BJ (cell line): ENCODE data around the gene LIPT2. TPM values are rescaled to one million over a fixed set of nuclear protein-coding genes. Genes with fewer than 3 reads are reported as not detected.

Experiments
- CTCF ChIA-PET: fragments of 350-600 bp; formaldehyde crosslinking; extraction: SDS; loops from one replicate; lab custom pipeline; 2021; ENCODE audit warnings: antibody characterized with exemption, inconsistent platforms; lab: Yijun Ruan, JAX
- POLR2A ChIA-PET: fragments of 300-600 bp; sonication (Branson Sonifier 250); formaldehyde crosslinking; extraction: SDS; loops from one replicate; lab custom pipeline; 2021; ENCODE audit warnings: antibody characterized with exemption; lab: Charles Lee
- DNase-seq: peaks from one replicate; pipeline ENCODE4 v3.0.0-alpha.2; 2011; ENCODE audit warnings: low read depth
- H3K27me3 ChIP-seq: 2 replicates; pipeline ENCODE4 v1.6.0; 2011; ENCODE audit warnings: low read length; ENCODE audit not compliant: control insufficient read depth, insufficient read depth
- H3K36me3 ChIP-seq: 2 replicates; pipeline ENCODE4 v1.5.1; 2011; ENCODE audit warnings: low read length; ENCODE audit not compliant: control insufficient read depth, insufficient read depth
- H3K4me3 ChIP-seq: 2 replicates; pipeline ENCODE4 v1.5.1; 2011; ENCODE audit warnings: low read depth, mild to moderate bottlenecking, control low read depth, low read length
- polyA plus RNA-seq: library from polyadenylated mRNA; depleted of rRNA; stranded (reverse); fragments of >200 nt; gene quantifications from 2 replicates; pipeline ENCODE4 v1.2.3, GENCODE V29; 2011
- TF ChIP-seq, protein P1 (sequence below): IDR thresholded peaks from 2 replicates; pipeline ENCODE4 v1.5.1; 2011; ENCODE audit warnings: low read depth, mild to moderate bottlenecking, control low read depth, inconsistent platforms, low read length, moderate library complexity; ENCODE audit not compliant: insufficient read depth

Gene LIPT2
- polyA plus RNA-seq, 1 experiment, result 2.6 TPM

DNA sequence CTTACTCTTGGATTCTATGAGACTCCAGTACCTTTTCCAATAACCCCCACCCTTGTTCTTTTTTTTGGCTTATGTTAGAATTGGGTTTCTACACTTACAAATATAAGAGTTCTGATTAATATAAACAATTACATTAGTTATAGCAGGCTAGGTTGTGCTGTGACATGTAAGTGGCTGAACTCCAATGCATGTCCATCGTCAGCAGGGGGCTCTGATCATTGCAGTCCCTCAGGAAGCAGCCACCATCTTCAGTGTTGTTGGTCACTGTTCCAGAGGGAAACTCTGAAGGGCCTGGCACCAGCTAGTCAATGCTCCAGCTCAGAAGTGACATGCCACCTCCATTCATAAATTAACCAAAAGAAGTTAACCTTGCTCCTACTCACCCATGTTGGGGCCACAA is 5.6 kb downstream of the LIPT2 start:
- POLR2A ChIA-PET, result no interaction called here
- DNase-seq, result no peak

DNA sequence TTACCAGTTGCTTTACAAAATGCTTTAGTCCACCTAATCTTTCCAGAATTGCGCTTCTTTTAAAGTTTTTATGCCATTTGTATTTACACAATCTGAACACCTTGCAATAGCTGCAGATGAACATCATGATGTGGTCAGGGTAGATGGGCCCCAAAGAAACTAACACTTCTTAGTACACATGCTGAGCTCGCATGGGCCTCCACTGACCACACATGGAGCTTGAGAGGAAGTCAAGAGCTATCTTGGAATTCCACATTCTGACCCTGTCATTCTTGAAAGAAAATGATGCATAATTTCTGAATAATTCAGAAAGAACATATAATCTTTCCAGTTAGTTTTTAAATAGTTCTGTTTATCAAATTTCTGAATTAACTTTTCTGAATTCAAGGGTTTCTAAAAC is 7.7 kb downstream of the LIPT2 start:
- H3K36me3 ChIP-seq, result no peaks in the 10 kb centered on the region
- no peak for DNase-seq
- ChIA-PET POLR2A (no interaction called here), CTCF (no interaction called here)
- H3K4me3 ChIP-seq, result no peak overlapping the region
- no peaks in the 10 kb centered on the region; the same call in 1 of the 2 replicates for H3K27me3 ChIP-seq
- TF ChIP-seq, protein P1, sequence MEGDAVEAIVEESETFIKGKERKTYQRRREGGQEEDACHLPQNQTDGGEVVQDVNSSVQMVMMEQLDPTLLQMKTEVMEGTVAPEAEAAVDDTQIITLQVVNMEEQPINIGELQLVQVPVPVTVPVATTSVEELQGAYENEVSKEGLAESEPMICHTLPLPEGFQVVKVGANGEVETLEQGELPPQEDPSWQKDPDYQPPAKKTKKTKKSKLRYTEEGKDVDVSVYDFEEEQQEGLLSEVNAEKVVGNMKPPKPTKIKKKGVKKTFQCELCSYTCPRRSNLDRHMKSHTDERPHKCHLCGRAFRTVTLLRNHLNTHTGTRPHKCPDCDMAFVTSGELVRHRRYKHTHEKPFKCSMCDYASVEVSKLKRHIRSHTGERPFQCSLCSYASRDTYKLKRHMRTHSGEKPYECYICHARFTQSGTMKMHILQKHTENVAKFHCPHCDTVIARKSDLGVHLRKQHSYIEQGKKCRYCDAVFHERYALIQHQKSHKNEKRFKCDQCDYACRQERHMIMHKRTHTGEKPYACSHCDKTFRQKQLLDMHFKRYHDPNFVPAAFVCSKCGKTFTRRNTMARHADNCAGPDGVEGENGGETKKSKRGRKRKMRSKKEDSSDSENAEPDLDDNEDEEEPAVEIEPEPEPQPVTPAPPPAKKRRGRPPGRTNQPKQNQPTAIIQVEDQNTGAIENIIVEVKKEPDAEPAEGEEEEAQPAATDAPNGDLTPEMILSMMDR, result no peak

More for the DNA sequence above, 5.6 kb downstream of the LIPT2 start:
- TF ChIP-seq, protein P1, result no peak
- no peak overlapping the region for H3K4me3 ChIP-seq
- no peaks in the 10 kb centered on the region; the same call in 1 of the 2 replicates for H3K27me3 ChIP-seq
- CTCF ChIA-PET, result interaction anchor here (0.6 kb wide), 1 partner anchor 239 kb away, joined by 3 read pairs; no protein-coding TSS in a partner anchor
- no peaks in the 10 kb centered on the region for H3K36me3 ChIP-seq

DNA sequence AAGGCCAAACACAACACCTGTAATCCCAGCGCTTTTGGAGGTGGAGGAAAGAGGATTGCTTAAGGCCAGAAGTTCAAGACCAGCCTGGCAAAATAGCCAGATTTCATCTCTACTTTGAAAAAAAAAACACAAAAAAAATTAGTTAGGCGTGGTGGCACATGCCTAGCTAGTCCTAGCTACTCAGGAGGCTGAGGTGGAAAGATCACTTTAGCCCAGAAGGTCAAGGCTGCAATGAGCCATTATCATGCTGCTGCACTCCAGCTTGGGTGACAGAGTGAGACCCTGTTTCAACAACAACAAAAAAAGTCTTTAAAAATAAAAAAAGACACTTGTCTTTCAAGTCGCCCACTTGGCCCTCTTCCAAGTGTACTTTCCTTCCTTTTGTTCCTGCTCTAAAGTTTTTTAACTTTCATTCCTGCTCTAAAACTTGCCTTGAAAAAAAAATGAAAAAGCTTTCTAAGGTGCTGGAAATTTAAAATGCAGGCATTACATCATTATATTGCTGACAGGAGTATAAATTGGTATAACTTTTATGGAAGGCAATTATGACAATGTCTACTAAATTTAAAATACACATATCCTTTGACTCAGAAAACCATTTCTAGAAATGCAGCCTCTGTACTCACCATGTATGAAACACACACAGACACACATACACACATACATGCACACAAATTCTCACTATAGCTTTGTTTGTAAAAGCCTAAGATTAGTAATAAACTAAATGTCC is 12.7 kb downstream of the LIPT2 start:
- no peak overlapping the region for H3K4me3 ChIP-seq
- TF ChIP-seq, protein P1, result no peak
- H3K36me3 ChIP-seq, result no peaks in the 10 kb centered on the region
- H3K27me3 ChIP-seq, result peaks cover 3% of the 10 kb centered on the region; the same call in 1 of the 2 replicates
- POLR2A ChIA-PET, result no interaction called here
- no peak for DNase-seq
- CTCF ChIA-PET, result interaction anchor here (0.6 to 2.6 kb wide), 2 partner anchors 28 to 90 kb away, joined by 3 to 8 read pairs; no protein-coding TSS in a partner anchor

DNA sequence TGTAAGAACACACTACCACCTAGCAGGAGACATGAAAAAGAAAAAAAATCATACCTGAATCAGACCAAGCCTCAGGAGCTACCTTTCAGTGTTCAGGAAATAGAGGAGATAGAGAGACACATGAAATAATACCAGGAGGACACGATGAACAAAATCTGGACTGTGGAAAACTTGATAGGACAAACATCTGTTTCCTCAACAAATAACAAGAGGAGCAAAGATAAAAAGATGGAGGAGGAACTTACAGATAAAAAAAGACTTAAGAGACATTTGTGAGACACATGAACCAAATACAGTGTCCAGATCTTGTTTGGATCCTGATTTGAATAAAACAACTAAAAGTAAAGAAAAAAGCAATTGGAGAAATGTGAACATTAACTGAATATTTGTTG is 13.8 kb downstream of the LIPT2 start:
- no peaks in the 10 kb centered on the region for H3K36me3 ChIP-seq
- ChIA-PET POLR2A (no interaction called here), CTCF (interaction anchor here (2.6 kb wide), 1 partner anchor 27 kb away, joined by 8 read pairs; no protein-coding TSS in a partner anchor)
- peaks cover 3% of the 10 kb centered on the region; the same call in 1 of the 2 replicates for H3K27me3 ChIP-seq
- DNase-seq, result no peak
- TF ChIP-seq, protein P1, result no peak
- H3K4me3 ChIP-seq, result no peak overlapping the region

DNA sequence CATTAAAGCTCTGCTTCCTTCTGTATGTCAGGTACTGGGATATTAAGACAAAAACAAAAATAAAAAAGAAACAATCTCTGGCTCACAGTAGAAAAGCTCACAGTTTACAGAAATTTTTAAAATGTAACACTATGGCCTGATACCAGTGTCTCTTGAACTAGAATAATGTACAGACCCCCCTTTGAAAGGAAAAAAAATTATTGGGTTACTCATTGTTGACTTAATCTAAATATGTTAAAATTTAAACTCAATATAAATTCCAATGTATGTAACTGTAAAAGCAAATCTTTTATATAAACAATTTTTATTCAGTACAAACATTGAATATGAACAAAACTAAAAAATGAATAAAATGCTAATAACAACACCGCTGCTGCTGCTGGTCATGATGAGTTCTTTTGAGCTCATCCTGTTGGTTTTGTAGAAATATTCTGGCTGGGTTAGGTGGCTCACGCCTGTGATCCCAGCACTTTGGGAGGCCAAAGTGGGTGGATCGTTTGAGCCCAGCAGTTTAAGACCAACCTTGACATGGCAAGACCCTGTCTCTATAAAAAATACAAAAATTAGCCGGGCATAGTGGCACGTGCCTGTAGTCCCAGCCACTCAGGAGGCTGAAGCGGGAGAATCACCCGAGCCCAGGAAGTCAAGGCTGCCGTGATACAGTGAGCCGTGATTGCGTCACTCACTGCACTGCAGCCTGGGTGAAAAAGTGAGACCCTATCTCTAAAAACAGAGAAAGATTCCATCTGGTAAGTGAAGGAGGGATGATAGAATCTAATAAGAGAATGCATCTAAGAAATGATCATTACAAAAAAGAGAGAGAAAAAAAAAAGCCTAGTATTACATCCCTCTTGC is 14.4 kb downstream of the LIPT2 start:
- Histone ChIP-seq H3K36me3 (no peaks in the 10 kb centered on the region), H3K4me3 (no peak overlapping the region), H3K27me3 (peaks cover 3% of the 10 kb centered on the region; the same call in 1 of the 2 replicates)
- DNase-seq, result no peak
- ChIA-PET CTCF (interaction anchor here (2.6 kb wide), 1 partner anchor 27 kb away, joined by 8 read pairs; no protein-coding TSS in a partner anchor), POLR2A (no interaction called here)
- TF ChIP-seq, protein P1, result no peak
